Middle frontal gyrus (tissue), 1 donor: Measurements from ENCODE around the gene SAFB.
"Not testable (repeated sequence)": the region's sequence is repeated elsewhere in the genome, so short reads cannot be mapped to it uniquely, and the experiment has no call there.

ENCODE experiments used
- DNase-seq: peaks from one replicate; pipeline ENCODE4 v3.0.0-alpha.2; 2015; ENCODE audit warnings: low spot score; ENCODE audit errors: extremely low spot score

SAFB gene

DNA sequence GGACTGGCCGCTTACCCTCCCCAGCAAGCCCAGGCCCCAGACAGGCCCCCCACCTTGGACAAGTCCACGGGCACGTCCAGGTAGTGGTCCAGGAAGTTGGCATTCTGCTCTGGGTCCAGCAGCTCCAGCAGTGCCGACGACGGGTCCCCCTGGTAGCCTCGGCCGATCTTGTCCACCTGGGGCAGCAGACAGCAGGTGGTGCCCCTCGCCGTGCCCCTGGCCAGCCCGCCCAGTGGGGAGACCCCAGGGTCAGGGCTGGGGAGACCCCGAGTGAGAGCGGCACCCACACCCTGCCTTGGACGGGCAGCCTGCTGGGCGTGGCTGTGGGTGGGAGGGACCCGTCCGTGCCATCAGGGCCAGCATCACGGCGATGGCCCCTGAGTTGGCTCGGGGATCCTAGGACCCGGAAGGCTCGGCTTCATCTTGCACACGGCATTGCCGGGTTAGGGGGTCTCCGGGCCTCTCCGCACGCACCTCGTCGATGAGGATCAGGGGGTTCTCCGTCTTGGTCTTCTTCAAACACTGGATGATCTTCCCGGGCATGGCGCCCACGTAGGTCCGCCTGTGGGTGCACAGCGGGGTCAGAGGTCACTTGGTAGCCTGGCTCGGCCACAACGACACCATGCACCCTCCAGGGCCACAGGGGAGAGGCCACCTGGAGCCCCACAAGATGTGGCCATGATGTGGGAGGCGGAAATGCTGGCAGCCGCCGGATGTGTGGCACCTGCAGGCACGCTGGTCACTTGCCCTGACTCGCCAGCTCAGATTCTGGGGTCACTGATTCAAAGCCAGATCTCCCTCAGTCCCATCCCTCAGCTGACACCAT is 73.5 kb downstream of the SAFB start:
- DNase-seq, result no peak

DNA sequence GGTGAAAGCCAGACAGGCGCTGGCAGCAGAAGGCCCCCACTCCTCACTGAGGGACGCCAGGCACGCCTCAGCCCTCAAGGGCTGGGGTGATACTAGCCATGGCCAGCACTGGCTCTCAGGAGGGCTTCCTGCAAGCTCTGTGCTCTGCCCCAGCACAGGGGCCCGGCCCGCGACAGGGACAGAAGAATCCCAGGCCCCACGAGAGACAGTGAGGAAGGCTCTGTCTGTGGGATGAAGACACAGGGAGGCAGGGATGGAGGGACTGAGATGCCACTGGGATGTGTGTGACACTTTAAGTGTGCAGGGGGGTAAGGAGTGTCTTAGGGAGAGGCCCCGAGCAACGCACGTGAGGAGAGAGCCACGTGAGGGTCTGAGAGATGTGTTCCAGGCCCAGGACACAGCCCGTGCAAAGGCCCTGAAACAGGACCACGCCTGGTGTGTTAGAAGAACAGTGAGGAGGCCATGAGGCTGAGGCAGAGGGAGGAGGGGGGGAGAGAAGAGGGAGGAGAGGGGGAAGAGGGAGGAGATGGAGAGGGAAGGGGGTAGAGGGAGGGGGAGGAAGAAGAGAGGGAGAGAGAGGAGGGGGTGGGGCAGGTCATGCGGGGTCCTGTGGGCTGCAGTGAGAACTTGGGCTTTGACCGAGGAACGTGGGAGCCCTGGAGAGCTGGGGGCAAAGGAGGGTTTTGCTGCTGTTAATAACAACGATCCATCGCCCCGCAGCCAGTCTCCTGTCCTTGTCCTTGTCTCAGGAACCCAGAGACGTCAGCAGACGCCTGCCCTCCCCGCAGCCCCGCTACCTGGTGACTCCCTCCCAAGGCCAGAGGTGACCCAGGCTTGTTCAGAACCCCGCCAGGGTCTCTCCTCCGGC is 74.4 kb downstream of the SAFB start:
- no peak for DNase-seq

DNA sequence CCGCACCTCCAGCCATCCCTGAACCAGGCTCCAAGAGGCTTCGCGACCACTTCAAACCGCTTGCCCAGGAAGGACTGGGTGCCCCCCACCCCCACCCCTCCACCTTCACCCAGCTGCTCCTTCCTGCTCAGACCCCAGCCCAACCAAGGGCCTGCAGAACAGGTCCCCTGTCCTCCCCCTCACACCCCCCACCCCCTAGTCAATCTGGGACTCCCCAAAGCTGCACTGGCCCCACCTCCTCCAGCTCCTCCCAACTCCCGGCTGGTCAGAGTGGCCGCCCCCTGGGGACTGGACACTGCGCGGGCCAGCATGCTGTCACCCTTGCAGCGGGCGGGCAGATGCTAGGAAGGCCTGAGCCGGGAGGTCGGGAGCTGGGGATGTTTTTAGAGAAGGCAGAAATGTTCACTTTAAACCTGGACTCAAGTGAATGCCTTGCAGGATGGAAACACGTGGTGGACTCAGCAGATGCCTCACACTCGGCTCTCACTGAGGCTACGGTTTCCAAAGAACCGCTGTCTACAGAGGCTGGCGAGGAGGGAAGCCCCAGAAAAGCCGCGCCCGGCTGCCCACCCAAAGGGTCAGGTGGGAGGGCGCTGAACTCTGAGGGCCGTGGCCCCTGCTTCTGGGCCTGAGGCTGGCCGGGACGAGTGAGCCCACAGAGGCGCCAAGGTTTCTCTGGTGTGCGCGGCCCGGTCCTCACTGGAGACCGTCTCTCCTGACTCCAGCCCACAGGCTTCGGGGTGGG is 75.2 kb downstream of the SAFB start:
- DNase-seq, result no peak

DNA sequence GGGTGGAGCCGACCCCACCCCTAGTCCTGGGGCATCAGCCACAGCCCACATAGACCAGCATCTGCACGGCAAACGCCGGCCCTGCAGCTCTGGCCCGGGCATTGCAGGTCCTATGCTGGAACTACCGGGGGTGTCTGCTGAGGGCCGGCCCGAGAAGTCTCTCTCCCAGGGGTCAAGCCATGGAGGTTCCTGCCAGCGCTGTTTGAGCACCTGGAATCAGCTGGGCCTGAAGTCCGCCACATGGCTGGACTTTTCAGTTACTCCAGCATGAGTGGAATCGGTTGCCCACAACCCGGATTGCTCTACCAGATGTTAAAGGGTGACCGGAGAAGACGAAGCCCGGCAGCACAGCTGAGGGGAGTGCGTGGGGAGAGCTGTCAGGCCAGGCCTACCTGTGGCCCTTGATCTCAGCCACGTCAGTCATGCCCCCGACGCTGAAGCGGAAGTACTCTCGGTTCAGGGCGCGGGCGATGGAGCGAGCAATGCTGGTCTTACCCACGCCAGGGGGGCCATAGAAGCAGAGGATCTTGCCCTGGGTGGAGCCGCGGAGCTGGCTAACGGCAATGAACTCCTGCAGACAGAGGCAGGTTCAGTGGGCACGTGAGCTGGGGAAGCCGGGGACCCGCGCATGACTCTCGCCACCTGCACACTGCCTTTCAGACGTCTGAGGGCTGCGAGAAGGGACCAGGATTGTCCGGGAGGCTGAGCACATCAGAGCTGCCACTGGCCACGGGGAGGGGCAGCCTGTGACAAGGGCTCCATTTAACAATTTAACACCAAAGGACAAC is 75.9 kb downstream of the SAFB start:
- no peak for DNase-seq

DNA sequence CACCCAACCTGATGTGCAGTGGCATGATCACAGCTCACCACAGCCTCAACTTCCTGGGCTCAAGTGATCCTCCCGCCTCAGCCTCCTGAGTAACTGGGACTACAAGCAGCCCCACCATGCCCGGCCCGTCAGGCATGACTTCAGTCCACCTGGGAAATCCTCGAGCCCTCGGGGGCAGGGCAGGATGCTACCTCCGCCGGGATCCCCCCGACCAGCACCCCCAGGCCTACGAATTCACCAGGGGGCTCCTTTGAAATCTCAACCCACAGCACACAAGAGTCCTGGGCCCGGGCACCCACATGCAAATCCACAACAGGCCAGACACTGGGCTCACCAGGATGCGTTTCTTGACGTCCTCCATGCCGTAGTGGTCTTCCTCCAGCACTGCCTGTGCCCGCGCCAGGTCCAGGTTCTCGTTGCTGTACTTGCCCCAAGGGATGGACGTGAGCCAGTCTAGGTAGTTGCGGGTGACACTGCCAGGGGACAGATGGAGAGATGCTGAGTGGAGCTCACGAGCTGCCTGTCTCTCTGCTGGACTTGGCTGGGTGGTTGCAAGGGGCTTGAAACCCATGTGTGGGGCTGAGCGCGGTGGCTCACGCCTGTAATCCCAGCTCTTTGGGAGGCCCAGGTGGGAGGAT is 77.7 kb downstream of the SAFB start:
- no peak for DNase-seq

DNA sequence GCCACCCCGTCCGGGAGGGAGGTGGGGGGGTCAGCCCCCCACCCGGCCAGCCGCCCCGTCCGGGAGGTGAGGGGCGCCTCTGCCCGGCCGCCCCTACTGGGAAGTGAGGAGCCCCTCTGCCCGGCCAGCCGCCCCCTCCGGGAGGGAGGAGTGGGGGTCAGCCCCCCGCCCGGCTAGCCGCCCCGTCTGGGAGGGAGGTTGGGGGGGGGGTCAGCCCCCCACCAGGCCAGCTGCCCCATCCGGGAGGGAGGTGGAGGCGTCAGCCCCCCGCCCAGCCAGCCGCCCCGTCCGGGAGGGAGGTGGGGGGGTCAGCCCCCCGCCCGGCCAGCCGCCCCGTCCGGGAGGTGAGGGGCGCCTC is 79.1 kb downstream of the SAFB start:
- DNase-seq, result not testable (repeated sequence)

DNA sequence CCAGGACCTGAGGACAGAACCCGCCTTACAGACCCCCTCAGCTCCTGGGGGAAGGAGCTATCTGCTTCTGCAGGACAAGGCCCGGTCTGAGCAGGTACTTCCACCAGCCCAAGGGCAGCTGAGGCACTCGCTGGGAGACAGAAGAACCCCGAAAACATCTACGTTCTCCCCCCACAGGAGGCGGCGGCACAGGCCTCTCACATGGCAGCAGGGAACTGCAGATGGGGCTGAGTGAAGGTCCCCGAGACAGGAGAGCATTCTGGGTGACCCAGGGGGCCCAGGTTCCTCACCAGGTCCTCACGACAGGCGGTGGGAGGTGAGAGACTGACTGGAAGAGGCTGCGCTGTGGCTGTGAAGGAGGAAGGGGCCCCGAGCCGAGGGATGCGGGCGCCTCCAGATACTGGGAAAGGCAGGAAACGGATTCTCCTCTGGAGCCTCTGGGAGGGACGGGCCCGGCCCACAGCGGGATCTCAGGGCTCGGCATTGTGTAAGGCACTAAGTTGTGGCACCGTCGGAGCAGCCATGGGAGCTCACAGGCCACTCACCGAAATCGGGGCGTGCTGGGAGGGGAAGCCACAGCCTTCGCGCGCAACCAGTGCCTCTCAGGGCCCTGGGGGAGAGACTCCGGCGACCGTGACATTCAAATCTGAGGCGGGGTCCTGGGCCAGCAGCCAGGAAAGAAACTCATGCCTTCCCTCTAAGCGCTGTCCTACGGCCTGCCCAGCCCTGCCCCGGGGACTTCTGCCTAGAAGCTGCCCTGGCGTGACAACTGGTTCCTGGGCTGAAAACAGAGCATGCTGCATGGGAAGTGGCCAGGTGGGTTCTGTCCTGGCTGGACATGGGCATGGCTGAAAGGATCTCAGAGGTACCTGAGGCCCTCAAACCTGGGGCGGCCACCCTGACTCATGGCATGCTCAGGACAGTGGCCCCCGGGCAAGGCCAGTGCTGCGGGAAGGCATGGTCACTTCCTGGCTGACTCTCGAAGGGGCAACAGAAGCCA is 81.2 kb downstream of the SAFB start:
- DNase-seq, result no peak

DNA sequence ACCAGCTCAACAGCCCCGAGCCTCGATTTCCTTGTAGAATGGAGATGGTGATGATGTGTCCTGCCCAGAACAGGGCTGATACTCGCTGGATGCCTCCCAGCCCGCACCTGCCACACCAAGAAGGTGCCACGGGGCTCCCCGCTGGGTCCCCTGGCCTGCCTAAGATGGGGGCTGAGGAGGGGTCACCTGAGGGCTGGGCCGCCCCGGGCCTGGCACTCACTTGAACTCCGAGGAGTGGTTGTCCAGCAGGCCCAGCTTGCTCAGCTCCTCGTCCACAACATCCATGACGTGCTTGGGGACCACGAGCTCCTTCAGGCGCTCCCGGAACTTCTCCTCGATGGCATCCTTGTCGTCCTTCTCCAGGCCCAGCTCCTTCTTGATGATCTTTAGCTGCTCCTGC is 82.7 kb downstream of the SAFB start:
- DNase-seq, result no peak

DNA sequence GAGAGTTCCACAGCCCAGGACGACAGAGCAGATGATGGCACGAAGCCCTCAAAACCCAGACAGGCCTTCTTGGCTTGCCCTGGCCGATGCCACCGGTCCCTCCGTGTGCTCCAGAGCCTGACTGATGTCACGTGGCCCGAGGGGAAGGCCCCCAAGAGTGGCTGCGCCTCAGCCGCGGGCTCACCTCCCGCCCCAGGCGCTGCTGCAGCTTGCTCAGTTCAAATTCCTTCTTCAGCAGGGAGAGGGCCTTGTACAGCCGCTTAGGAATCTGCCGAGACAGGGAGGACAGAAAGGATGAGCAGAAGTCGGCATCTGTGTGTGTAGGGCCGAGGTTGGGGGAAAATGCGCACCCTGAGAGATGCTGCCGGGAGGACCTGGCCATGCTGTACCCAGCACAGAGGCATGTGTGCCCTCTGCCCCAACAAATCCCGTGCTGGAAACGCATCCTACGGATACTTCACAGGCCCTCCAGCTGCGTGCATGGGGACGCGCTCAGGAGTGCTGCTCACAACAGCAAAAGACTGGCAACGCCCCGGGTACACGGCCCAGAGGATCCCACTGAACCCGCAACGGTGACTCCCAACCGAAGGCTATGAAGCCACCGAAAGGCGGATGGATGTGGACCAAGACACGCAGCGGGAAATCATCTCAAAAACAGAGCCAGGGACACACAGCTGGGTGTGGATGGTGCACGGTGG is 84.1 kb downstream of the SAFB start:
- DNase-seq, result no peak

DNA sequence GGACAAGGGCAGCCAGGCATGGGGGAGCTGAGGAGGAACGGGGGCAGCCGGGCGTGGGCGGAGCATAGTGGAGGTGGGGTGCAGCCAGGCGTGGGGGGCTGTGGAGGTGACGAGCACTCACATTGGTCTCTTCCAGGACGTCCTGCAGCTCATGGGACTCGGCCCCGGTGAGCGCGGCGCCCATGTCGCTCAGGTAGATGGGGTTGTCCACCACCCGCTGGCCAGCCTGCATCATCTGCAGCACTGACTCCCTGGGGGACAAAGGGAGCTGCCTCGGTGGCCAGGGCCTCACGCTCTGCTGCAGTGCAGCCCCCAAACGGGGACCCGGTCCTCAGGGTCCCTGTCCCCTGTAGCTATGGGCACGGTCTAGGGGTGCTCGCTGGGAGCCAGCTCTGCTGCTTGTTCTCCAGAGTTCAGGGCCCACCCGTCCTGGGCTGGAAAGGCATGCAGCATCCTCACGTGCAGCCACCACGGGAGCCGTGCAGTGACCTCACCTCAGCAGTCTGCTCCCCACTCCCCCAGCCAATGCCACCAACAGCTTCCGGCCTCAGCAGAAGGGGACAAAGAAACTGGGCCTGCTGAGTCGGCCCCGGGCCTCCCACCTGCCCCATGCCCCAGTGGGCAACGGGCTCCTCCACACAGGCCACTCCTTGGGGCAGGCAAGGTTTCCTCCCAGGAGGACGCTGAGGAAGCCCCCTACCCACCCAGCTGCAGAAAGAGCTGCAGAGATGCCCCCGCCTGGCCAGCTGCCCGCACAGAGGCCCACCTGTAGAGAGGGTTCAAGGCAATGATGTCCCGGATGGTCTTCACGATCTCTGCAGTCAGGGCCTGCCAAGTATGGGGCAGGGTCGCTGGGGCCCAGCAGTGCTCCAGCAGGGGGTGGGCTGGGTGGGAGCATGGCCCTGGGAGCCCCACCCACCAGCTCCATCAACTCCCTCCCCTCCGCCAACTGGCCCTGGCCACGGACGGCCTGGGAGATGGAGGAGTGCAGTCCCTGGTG is 85.0 kb downstream of the SAFB start:
- no peak for DNase-seq

DNA sequence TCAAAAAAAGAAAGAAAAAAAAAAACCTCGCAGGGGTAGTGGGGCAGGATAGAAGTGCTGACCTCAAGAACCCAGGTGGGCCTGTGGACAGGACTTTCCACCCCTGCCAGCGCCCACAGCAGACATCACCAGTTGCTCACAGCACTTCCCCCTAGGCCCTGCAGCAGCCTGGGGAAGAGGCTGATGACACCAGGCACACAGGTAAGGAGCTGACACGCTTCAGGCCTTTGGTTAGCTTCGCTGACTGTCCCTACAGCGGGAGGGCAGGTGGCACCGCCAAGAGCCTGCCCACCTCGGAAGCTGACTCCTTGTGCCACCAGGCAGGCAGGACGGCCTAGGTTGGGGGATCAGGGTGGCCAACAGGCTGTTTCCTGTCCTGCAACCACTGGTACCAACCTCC is 88.1 kb downstream of the SAFB start:
- no peak for DNase-seq

DNA sequence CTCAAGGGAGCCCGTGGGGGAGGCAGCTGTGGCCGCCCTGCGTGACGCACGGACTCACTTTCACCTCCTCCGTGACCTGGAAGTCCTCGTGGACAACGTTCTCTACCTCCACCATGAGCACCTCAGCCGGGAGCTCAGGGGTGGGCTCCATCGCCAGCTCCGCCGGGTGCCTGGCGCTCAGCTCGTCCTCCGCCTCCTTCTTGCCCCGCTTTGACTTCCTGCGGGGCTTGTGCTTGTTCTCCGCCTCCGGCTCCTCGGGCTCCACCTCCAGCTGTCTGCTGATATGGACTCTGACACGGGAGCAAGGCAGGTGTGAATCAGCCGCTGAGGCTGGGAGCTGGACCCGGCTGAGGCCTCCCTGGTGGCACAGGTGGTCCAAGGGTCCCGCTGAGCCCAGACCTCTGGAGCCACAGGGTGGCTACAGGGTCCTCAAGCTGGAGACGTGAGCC is 88.9 kb downstream of the SAFB start:
- no peak for DNase-seq

DNA sequence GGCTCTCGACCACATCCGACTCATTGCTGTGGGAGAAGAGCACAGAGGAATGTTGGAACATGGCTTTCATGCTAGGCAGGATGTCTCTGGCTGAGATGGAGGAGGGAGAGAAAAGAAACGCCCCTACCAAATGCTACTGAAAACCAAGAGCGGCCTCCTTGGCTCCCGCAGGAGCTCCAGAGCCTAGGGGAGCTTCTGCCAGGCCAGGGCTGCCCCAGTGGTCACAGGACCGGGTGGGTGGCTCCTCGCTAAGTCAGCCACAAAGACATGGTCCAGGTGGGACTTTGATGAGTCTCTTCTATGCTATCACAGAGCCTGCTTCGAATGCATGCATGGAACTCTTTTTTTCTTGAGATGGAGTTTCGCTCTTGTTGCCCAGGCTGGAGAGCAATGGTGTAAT is 90.3 kb downstream of the SAFB start:
- no peak for DNase-seq

DNA sequence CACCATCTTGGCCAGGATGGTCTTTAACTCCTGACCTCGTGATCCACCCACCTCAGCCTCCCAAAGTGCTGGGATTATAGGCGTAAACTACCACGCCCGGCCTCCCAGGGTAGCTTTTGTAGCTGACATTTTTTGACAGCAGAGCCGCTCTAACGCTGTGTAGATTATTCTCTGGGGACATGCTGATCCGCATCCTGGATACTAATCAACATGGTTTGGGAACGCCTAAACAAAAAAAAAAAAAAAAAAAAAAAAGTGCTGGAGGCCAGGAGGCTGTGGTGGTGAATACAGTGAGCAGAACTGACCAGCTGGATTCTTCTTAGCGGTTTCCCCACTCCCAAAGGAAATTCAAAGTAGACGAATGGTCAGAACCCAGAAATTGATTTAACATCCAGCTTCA is 91.9 kb downstream of the SAFB start:
- no peak for DNase-seq

DNA sequence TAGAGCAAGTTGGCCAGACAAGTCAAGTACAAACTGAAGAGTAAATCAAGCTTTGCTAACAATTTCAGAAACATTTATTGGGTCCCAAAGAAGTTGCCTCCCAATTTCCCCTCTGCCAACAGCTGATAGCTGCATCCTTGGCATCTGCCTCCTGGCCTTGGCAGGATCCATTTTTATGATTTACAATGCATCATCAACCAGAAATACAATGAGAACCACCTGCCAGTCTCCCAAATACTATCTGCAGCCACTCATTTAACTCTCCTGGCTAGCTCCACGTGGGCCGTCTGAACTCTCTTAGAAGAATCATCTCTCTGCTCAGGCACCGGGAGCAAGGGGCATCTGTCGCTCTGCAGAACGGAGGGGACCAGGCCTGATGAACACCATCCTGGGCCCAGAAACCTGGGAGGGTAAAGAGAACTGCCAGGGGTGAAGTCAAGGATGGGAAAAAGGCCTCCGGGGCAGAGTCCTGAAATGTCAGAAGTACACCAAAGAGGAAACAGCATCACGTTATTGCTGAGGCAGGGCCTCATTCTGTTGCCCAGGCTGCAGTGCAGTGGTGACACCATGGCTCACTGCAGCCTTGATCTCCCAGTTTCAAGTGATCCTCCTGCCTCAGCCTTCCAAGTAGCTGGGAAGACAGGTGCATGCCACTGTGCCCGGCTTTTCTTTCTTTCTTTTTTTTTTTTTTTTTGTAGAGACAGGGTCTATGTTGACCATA is 94.5 kb downstream of the SAFB start:
- no peak for DNase-seq
